Esophagus muscularis mucosa (tissue), 4 donors: Measurements from ENCODE around the gene TEX44.

Experiments used
- EP300 ChIP-seq: sonication (generic); formaldehyde crosslinking; IDR thresholded peaks from one replicate; pipeline ENCODE4 v1.6.1; 2017; ENCODE audit warnings: antibody characterized with exemption
- POLR2AphosphoS5 ChIP-seq, 2 donors: sonication (generic); formaldehyde crosslinking; IDR thresholded peaks; one replicate each; pipeline ENCODE4 v1.6.1; 2017; ENCODE audit warnings: antibody characterized with exemption in 2 of 2
- TF ChIP-seq, protein P1 (sequence below), 3 experiments: fragments of 200-600 bp in 2 of 3; fragments of 450-650 bp in 1 of 3; sonication (generic) in 2 of 3; IDR thresholded peaks; one replicate each; pipeline ENCODE4 v1.5.1; 2017 to 2019; ENCODE audit warnings: antibody characterized with exemption in 3 of 3, mild to moderate bottlenecking in 2 of 3, moderate library complexity in 1 of 3

DNA sequence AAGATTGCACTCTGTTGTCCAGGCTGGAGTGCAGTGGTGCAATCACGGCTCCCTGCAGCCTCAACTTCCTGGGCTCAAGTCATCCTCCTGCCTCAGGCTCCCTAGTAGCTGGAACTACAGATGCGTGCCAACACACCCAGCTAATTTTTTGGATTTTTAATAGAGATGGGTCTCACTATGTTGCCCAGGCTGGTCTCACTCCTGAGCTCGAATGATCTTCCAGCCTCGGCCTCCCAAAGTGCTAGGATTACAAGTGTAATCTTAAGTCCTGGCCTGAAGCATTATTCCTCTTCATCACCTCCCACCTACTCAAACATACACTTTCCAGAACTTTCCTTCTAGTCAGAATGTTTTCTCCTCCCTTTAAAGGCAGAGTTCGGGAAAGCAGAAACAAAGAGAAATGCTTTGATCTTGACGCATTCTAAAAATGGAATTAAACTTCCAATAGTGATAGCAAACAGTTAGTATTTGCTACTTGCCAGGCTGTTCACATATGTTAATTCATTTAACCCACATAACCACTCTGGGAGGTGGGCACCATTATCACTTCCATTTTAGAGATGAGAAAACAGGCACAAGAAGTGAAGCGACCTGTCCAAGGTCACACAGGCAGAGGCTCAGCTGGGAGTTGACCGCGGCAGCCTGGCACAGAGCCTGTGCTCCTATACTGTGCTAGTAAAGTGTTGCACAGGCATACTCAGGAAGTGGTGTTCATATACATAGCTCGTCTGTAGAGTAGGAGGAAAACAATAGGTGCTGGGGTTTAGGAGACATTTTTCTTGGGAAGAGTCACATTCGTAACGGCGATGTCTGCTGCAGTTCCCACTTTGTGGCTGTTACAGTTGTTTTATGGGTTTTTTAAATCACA, 24.6 kb downstream of the TEX44 start:
- TF ChIP-seq, protein P1, sequence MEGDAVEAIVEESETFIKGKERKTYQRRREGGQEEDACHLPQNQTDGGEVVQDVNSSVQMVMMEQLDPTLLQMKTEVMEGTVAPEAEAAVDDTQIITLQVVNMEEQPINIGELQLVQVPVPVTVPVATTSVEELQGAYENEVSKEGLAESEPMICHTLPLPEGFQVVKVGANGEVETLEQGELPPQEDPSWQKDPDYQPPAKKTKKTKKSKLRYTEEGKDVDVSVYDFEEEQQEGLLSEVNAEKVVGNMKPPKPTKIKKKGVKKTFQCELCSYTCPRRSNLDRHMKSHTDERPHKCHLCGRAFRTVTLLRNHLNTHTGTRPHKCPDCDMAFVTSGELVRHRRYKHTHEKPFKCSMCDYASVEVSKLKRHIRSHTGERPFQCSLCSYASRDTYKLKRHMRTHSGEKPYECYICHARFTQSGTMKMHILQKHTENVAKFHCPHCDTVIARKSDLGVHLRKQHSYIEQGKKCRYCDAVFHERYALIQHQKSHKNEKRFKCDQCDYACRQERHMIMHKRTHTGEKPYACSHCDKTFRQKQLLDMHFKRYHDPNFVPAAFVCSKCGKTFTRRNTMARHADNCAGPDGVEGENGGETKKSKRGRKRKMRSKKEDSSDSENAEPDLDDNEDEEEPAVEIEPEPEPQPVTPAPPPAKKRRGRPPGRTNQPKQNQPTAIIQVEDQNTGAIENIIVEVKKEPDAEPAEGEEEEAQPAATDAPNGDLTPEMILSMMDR (IDR thresholded peaks at IDR 0.05): no peak
- TF ChIP-seq EP300: no peak
- TF ChIP-seq POLR2AphosphoS5 (IDR thresholded peaks at IDR 0.05): no peak
